Measurements from ENCODE around the gene BMP6.
"Not testable (repeated sequence)": the region's sequence is repeated elsewhere in the genome, so short reads cannot be mapped to it uniquely, and the experiment has no call there.

BMP6 gene

GRCh38 chr6:7811441-7811840, 85.5 kb downstream of the BMP6 start:
- no peak overlapping the region for H3K4me3 Mint-ChIP-seq
- no peaks in the 10 kb centered on the region for H3K4me1 Mint-ChIP-seq (ENCODE audit: low read depth)
- no peaks in the 10 kb centered on the region for H3K36me3 Mint-ChIP-seq (ENCODE audit: low read depth)
- peaks cover 38% of the 10 kb centered on the region for H3K27me3 Mint-ChIP-seq
- no peak overlapping the region for H3K27ac Mint-ChIP-seq
- H3K9me3 Mint-ChIP-seq, result no peaks in the 10 kb centered on the region

- no peak overlapping the region for H3K27ac Mint-ChIP-seq
- no peak overlapping the region for H3K4me3 Mint-ChIP-seq
- H3K4me1 Mint-ChIP-seq (ENCODE audit: low read depth), result no peaks in the 10 kb centered on the region
- H3K9me3 Mint-ChIP-seq, result no peaks in the 10 kb centered on the region
- peaks cover 36% of the 10 kb centered on the region for H3K27me3 Mint-ChIP-seq
- H3K36me3 Mint-ChIP-seq (ENCODE audit: low read depth), result no peaks in the 10 kb centered on the region
Measured at GRCh38 chr6:7812623-7813022, 86.7 kb downstream of the BMP6 start.

GRCh38 chr6:7813193-7813592, 87.3 kb downstream of the BMP6 start:
- Mint-ChIP-seq H3K27me3 (peaks cover 32% of the 10 kb centered on the region), H3K9me3 (no peaks in the 10 kb centered on the region), H3K36me3 (ENCODE audit: low read depth) (no peaks in the 10 kb centered on the region), H3K4me3 (no peak overlapping the region), H3K4me1 (ENCODE audit: low read depth) (no peaks in the 10 kb centered on the region), H3K27ac (no peak overlapping the region)

- no peak overlapping the region for H3K27ac Mint-ChIP-seq
- H3K4me3 Mint-ChIP-seq, result no peak overlapping the region
- no peaks in the 10 kb centered on the region for H3K36me3 Mint-ChIP-seq (ENCODE audit: low read depth)
- peaks cover 29% of the 10 kb centered on the region for H3K27me3 Mint-ChIP-seq
- H3K9me3 Mint-ChIP-seq, result no peaks in the 10 kb centered on the region
- no peaks in the 10 kb centered on the region for H3K4me1 Mint-ChIP-seq (ENCODE audit: low read depth)
Measured at GRCh38 chr6:7813704-7814103, 87.8 kb downstream of the BMP6 start.

GRCh38 chr6:7815716-7816115, 89.8 kb downstream of the BMP6 start:
- peaks cover 22% of the 10 kb centered on the region for H3K27me3 Mint-ChIP-seq
- H3K4me3 Mint-ChIP-seq, result no peak overlapping the region
- no peaks in the 10 kb centered on the region for H3K9me3 Mint-ChIP-seq

GRCh38 chr6:7817184-7817583, 91.3 kb downstream of the BMP6 start:
- not testable (repeated sequence) for H3K27ac Mint-ChIP-seq; H3K36me3 Mint-ChIP-seq (ENCODE audit: low read depth); H3K4me3 Mint-ChIP-seq; H3K9me3 Mint-ChIP-seq; H3K4me1 Mint-ChIP-seq (ENCODE audit: low read depth)
- peaks cover 21% of the 10 kb centered on the region for H3K27me3 Mint-ChIP-seq

More at GRCh38 chr6:7815716-7816115, 89.8 kb downstream of the BMP6 start:
- Mint-ChIP-seq H3K36me3 (ENCODE audit: low read depth) (no peaks in the 10 kb centered on the region), H3K27ac (no peak overlapping the region), H3K4me1 (ENCODE audit: low read depth) (no peaks in the 10 kb centered on the region)

GRCh38 chr6:7818257-7819214, 92.6 kb downstream of the BMP6 start:
- H3K27me3 Mint-ChIP-seq, result peaks cover 25% of the 10 kb centered on the region
- no peak overlapping the region for H3K27ac Mint-ChIP-seq
- H3K9me3 Mint-ChIP-seq, result no peaks in the 10 kb centered on the region
- no peak overlapping the region for H3K4me3 Mint-ChIP-seq
- no peaks in the 10 kb centered on the region for H3K36me3 Mint-ChIP-seq (ENCODE audit: low read depth)
- no peaks in the 10 kb centered on the region for H3K4me1 Mint-ChIP-seq (ENCODE audit: low read depth)

- Mint-ChIP-seq H3K4me3 (no peak overlapping the region), H3K36me3 (ENCODE audit: low read depth) (no peaks in the 10 kb centered on the region), H3K27ac (no peak overlapping the region), H3K27me3 (peaks cover 25% of the 10 kb centered on the region), H3K4me1 (ENCODE audit: low read depth) (no peaks in the 10 kb centered on the region), H3K9me3 (no peaks in the 10 kb centered on the region)
Measured at GRCh38 chr6:7819431-7820015, 93.6 kb downstream of the BMP6 start.

GRCh38 chr6:7820288-7820835, 94.5 kb downstream of the BMP6 start:
- H3K36me3 Mint-ChIP-seq (ENCODE audit: low read depth), result no peaks in the 10 kb centered on the region

GRCh38 chr6:7821426-7821825, 95.5 kb downstream of the BMP6 start:
- Mint-ChIP-seq H3K36me3 (ENCODE audit: low read depth) (no peaks in the 10 kb centered on the region), H3K9me3 (no peaks in the 10 kb centered on the region), H3K27ac (no peak overlapping the region), H3K4me3 (no peak overlapping the region), H3K4me1 (ENCODE audit: low read depth) (no peaks in the 10 kb centered on the region), H3K27me3 (peaks cover 14% of the 10 kb centered on the region)

More at GRCh38 chr6:7820288-7820835, 94.5 kb downstream of the BMP6 start:
- no peak overlapping the region for H3K27ac Mint-ChIP-seq
- no peaks in the 10 kb centered on the region for H3K4me1 Mint-ChIP-seq (ENCODE audit: low read depth)
- H3K4me3 Mint-ChIP-seq, result no peak overlapping the region
- no peaks in the 10 kb centered on the region for H3K9me3 Mint-ChIP-seq
- peaks cover 22% of the 10 kb centered on the region for H3K27me3 Mint-ChIP-seq

- Mint-ChIP-seq H3K36me3 (ENCODE audit: low read depth) (no peaks in the 10 kb centered on the region), H3K4me3 (no peak overlapping the region)
Measured at GRCh38 chr6:7823552-7823951, 97.7 kb downstream of the BMP6 start.

GRCh38 chr6:7825986-7826385, 100.1 kb downstream of the BMP6 start:
- H3K4me1 Mint-ChIP-seq (ENCODE audit: low read depth), result no peaks in the 10 kb centered on the region
- peaks cover 8% of the 10 kb centered on the region for H3K9me3 Mint-ChIP-seq
- no peak overlapping the region for H3K27ac Mint-ChIP-seq
- no peaks in the 10 kb centered on the region for H3K36me3 Mint-ChIP-seq (ENCODE audit: low read depth)
- H3K27me3 Mint-ChIP-seq, result peaks cover 19% of the 10 kb centered on the region
- H3K4me3 Mint-ChIP-seq, result no peak overlapping the region

More at GRCh38 chr6:7823552-7823951, 97.7 kb downstream of the BMP6 start:
- Mint-ChIP-seq H3K27ac (no peak overlapping the region), H3K27me3 (peaks cover 13% of the 10 kb centered on the region), H3K4me1 (ENCODE audit: low read depth) (no peaks in the 10 kb centered on the region), H3K9me3 (no peaks in the 10 kb centered on the region)

GRCh38 chr6:7827142-7827541, 101.2 kb downstream of the BMP6 start:
- Mint-ChIP-seq H3K9me3 (peaks cover 9% of the 10 kb centered on the region), H3K36me3 (ENCODE audit: low read depth) (no peaks in the 10 kb centered on the region), H3K27me3 (peaks cover 19% of the 10 kb centered on the region), H3K27ac (no peak overlapping the region), H3K4me3 (no peak overlapping the region), H3K4me1 (ENCODE audit: low read depth) (no peaks in the 10 kb centered on the region)

- peaks cover 15% of the 10 kb centered on the region for H3K27me3 Mint-ChIP-seq
- H3K27ac Mint-ChIP-seq, result no peak overlapping the region
- no peak overlapping the region for H3K4me3 Mint-ChIP-seq
- no peaks in the 10 kb centered on the region for H3K36me3 Mint-ChIP-seq (ENCODE audit: low read depth)
- peaks cover 9% of the 10 kb centered on the region for H3K9me3 Mint-ChIP-seq
- H3K4me1 Mint-ChIP-seq (ENCODE audit: low read depth), result no peaks in the 10 kb centered on the region
Measured at GRCh38 chr6:7828124-7828523, 102.2 kb downstream of the BMP6 start.
